CD4-positive, alpha-beta T cell treated with Interleukin-12 subunit alpha and Interleukin-12 subunit beta, for 1 hour (primary cell): ENCODE results near the gene LRFN2.

ENCODE experiments used
- DNase-seq: peaks from one replicate; pipeline ENCODE4 v3.0.0-alpha.2; 2020

The LRFN2 gene

DNA sequence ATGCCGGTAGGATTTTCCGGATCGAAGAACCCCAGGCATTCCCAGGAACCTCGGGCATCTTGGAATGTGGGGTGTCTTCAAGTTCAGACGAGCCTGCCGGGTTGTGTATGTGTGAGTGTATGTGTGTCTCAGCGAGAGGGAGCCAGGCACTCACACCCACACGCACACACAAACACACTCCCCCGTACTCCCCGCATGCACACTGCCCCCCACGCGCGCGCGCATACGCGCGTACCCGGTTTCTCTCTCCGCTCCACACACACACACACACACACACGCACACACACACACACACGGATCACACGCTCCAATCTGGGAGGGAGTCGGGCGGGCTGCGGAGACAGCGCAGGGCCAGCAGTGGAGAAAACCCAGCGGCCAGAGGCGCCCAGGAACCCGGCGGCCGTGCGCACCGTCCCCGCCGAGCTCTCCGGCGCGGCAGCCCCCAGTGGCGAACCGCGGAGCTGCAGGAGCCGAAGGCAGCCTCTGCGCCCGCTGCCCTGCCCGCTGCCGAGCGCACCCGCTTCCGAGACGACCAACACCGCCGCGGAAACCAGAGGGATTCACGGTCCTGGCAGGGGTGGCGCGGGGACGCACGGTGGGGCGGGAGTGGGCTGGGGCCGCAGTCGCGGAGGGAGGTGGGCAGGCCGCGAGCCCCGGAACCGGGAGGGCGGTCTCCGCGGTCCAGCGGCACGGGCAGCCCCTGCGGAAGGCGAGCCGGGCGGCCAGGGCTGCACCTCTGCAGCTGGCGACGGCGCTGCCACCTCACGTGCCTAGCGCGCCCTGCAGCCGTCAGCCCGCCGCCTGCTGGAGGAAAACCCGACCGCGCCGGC lies at the start of gene LRFN2:
Gene LRFN2 (minus strand): TSS at position 125 of the 830 bp plus-strand sequence.
- DNase-seq = peak; percentile 67

DNA sequence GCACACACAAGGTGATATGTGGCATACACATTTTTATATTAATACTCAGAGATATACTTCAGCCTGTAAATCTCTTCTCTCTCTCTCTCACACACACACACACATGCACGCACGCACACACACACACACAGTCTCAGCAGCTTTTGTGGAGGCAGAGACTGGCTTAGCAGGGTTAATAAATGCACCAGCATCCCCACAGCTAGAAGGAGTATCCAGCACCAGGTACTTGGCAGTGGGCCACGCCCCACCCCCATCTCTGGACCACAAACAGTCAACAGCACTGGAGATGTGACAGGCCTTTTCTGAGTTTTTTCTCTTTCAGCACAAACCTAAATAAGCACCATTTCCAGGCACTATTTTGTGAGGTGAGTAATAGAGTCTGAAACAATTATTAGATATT lies 47.3 kb upstream of the LRFN2 start:
- no peak for DNase-seq

DNA sequence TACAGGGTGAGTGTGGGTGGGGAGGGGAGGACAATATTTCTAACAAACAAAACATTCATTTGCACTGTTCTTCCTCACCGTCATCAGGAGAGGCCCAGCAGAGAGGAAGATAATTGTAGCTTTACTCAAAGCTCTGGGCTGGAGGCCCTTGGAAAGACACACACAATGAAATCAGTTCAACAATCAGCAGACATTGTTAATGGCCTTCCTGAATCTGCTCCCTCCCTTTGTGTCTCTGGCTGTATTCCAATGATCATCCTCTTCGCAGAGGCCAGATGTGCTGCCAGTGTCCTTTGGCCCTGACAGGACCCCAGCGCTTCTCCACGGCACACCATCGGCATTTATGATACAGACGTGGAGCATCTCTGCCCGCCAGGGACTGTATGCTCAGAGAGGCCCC lies 44.6 kb upstream of the LRFN2 start:
- DNase-seq = no peak

GRCh38 chr6:40630488-40630887 lies 43.3 kb upstream of the LRFN2 start:
- no peak for DNase-seq

DNA sequence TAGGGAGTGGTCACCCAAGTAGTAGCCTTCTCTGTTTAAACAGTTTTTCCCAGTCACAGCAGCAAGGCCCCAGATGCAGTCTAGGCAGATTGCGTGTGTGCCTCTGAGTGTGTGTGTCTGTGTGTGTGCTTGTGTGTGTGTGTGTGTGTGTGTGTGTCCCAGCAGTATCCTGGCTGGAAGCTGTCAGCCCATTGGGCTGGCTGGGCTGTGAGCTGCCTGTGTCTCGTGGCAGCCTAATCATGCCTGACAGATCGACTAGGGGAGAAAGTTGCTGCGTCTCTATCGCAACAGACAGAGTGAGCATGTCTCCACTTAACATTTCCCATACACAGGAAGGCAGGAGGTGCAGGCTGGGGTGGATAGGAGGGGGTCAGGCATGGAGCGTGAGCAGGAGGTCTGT lies 42.9 kb upstream of the LRFN2 start:
- DNase-seq = no peak

- no peak for DNase-seq
These were observed 42.3 kb upstream of the LRFN2 start for GRCh38 chr6:40629463-40629862.

DNA sequence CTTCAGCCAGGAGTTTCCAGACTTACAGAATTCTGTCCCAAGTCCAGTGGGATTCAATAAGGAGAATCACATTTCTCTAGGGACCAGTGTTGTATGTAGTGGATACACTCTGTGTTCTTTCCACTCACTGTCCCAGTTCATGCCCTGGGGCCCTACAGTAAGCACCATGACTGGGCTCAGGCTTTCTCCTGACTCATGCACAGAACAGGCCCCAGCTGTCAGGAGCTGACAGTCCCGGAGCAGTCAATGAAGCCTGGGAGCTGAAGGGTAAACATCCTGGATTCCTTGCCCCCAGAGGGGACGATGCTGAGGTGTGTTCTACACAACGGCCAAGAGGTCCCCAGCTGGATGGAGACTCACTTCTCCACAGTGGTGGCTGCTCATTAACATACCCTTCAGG lies 40.2 kb upstream of the LRFN2 start:
- no peak for DNase-seq

- no peak for DNase-seq
These were observed 39.7 kb upstream of the LRFN2 start for GRCh38 chr6:40626886-40627285.

- no peak for DNase-seq
These were observed 36.8 kb upstream of the LRFN2 start for GRCh38 chr6:40623932-40624331.

DNA sequence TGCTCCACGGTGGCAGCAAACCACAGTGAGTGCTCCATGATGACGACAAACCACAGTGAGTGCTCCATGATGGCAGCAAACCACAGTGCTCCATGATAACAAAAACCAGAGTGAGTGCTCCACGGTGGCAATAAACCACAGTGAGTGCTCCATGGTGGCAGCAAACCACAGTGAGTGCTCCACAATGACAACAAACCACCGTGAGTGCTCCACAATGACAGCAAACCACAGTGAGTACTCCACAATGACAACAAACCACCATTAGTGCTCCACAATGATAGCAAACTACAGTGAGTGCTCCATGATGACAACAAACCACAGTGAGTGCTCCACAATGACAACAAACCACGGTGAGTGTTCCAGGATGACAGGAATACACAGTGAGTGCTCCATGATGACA lies 36.0 kb upstream of the LRFN2 start:
- DNase-seq = no peak

GRCh38 chr6:40620574-40621240 lies 33.5 kb upstream of the LRFN2 start:
- DNase-seq = no peak

GRCh38 chr6:40614671-40615070 lies 27.5 kb upstream of the LRFN2 start:
- DNase-seq = no peak

DNA sequence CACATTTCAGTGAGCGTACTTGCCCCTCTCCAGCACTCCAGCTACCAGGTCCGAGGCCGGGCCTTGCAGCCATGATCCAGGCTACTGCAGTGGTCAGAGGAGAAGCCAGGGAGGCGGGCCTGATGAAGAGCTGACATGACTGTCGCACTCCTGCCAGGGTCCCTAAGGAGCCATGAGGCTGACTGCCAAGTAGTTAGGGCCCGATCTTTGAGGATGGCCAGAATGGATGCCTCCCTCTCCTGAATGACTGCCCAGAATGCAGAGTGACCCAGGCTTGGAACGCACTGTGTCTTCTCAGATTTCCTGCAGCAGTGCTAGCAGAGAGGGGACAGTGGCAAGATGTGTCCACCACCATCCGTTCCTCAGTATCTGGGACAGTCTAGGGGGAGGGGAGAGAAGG lies 24.7 kb upstream of the LRFN2 start:
- DNase-seq = no peak

- DNase-seq = no peak
These were observed 24.3 kb upstream of the LRFN2 start for GRCh38 chr6:40611434-40611833.

DNA sequence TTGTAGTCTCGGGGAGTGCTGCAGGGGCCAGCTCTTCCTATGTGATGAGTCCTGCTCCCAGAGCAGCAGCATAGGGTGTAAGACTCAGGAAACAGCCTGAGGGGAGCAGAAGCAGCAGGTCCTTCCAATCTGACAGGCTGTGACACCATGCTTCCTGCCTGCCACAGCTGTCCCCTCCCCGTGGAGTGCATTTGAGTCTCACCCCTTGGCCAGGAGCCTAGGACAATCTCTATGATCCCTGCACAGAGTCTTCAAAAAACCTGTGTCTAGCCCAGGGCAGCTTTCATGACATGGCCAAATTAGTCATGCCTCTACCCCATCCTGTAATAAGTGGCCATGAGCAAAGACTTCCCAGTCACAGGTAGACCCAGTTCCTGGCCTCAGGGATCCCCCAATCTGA lies 23.1 kb upstream of the LRFN2 start:
- no peak for DNase-seq

DNA sequence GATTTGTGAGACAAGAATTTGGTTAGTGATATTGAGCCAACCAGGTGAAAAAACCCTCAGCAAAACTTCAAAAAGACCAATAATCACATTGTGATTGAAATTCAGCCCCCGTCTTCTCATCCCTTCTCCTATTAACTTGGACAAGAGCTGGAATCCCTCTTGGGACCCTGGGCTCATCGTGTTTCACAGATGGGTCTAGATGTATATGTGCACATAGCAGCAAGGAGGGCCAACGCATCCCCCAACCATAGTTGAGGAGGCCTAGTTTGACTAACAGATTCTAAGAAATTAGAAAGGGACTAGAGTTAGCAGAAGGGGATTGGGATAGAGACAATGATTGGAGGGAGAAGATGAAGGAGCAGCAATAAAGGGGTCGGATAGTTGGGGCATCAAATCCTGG lies 19.8 kb upstream of the LRFN2 start:
- no peak for DNase-seq

DNA sequence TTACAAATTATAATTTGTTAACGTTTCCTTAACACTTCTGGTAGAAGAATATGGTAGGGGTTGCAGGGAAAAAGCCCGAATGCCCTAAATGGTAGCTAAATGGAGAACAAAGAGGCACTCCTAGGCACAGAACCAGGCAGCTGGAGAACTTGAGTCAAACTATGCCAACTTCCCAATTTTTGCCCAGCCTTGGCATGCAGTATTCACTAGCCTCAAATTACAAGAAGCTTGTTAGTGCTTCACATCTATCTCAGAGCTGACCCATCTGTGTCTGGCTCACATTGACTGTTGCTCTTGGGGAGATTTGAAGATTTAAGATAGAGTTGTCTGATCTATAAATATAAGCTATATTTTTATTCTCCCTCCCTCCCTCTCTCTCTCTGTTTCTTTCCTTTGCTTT lies 19.4 kb upstream of the LRFN2 start:
- no peak for DNase-seq

- DNase-seq = no peak
These were observed 16.9 kb upstream of the LRFN2 start for GRCh38 chr6:40604082-40604481.

- no peak for DNase-seq
These were observed 12.4 kb upstream of the LRFN2 start for GRCh38 chr6:40599555-40599954.

DNA sequence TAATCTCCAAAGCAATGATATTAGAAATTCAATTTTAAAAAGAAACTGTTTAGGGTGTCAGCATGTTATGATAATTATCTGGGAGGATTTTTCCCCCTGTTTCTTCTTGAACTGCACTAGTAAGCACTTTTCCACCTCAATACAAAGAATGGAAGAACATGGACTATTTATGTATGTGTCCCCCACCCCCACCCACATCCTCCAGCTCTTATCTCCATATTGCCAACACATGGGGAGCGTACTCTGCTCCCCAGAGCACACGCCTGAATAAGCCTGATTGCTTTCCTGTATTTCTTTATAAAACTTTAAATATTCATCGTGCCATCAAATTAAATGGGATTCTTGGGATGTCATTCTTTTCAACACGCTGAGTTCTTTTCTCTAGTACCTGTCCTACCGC lies 11.4 kb upstream of the LRFN2 start:
- no peak for DNase-seq

DNA sequence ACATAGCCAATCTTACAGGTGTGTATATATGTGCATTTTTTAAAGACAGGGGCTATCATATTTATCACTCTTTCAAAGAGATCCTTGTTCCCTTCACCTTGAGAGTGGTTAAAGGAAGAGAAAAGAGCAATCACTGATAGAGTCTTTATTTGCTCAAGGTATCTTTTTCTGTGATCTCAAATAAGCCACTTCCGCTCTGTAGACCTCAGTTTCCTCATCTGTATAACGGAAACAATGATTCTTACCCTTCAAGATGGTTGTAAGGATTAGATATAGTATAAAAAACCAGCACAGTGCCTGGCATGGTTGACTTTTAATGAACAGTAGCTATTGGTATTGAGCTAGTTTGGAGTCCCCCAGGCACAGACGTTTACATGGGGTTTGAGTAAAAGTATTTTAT lies 10.1 kb upstream of the LRFN2 start:
- no peak for DNase-seq

GRCh38 chr6:40588480-40588879 lies 1.3 kb upstream of the LRFN2 start:
- DNase-seq = no peak

DNA sequence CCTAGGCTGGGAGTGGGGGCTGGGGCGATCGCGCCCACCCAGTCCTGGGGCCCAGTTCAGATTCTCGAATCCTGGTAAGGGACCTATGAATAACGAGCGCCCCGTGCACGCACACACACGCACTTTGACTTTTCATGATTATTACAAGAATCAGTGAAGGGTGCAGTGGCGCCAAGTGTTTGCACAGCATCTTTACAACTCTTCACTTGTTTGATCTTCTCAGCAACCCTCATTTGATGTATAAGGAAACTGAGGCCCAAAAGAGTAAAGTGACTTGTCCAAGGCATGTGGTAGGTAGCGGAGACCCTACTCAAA lies 863 bp upstream of the LRFN2 start:
- no peak for DNase-seq

DNA sequence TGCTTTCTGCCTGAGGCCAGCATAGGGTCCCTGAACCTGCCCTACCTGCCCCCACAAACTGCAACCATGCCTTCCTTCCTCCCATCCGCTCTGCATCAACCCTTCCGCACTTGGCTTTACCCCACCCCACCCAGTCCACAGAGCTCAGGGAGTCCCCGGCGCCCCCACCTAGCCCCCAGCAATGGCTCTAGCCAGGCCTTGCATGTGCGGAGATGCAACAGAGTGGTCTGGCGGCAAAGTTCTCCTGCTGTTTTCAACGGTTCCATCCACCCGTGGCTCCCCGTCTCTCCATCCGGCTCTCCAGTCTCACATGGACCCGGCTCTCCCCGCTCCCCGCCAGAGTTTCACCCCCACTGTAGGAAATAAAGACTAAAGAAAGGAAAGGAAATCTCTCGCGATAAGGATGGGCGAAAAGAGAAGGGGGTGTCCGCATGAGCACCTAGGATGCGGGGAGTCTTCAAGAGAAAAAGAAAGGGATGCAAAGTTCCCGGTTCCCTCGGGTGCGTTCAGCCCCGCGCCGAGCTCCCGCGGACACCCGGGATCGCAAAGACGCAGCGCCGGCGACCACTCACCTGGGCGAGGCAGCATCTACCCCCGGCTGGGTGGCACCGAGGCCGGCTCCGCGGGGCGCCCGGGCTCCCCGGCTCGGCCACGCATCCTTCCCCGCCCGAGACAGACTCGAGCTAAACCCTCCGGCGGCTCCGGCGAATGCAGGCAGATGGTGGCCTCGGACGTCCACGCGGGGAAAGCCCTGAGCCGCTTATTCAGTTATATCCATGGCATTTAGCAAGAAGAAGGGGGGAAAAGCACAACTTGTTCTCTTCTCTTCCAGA lies 579 bp downstream of the LRFN2 start:
- DNase-seq = no peak
